Right lung (tissue), 5 donors: ENCODE results near the gene ZNF628. TPM values are rescaled to one million over a fixed set of nuclear protein-coding genes. Genes with fewer than 3 reads are reported as not detected.

Experiments used
- DNase-seq, 2 donors: peaks; one replicate each; pipeline ENCODE4 v3.0.0-alpha.2; 2013
- polyA plus RNA-seq, 5 donors: library from polyadenylated mRNA; unstranded; fragments of 120-200 nt; gene quantifications; one replicate each; pipeline versions ENCODE4 v1.2.1 to v1.2.3, GENCODE V29; 2013; ENCODE audit warnings: inconsistent platforms in 1 of 5, low replicate concordance in 1 of 5; ENCODE audit not compliant: insufficient read length in 5 of 5, insufficient read depth in 1 of 5

The ZNF628 gene
- polyA plus RNA-seq, 5 donors = 2.0 to 7.0 (median 2.2) TPM

- no peak for DNase-seq
Observed at GRCh38 chr19:55482967-55483705, 6.7 kb downstream of the ZNF628 start.

GRCh38 chr19:55483706-55484592 lies 7.5 kb downstream of the ZNF628 start:
- no peak for DNase-seq

GRCh38 chr19:55484593-55485438 lies 8.4 kb downstream of the ZNF628 start, which contains the start of gene NAT14:
NAT14 (plus strand) TSS chr19:55485188; CDS start chr19:55485709, 521 bp downstream.
- DNase-seq = peak; percentile 77 to 80

DNA sequence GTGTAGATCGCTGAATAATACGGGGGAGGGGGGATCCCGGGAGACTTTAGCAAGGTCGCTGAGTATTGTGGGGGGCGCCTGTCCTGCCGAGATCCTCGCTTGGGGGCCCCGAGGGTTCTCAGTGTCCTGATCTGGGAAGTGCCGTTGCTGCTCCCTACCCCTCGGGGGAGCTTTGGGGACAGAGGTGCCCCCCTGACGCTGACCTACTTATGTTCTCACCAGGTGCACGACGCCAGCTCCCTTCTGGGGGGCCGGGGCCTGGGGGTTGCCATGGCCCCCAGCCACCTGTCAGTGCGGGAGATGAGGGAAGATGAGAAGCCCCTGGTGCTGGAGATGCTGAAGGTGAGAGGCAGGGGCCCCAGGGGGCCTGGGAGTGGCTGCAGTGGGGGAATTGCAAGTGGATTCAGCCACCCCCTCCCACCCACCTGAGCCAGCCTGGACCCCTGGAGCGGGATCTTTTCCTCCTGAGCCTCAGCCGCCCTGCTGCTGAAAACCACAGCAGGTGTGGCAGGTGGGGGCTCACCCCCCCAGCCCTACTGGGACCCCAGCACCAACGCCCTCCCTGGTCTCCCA lies 9.1 kb downstream of the ZNF628 start:
- DNase-seq = no peak

DNA sequence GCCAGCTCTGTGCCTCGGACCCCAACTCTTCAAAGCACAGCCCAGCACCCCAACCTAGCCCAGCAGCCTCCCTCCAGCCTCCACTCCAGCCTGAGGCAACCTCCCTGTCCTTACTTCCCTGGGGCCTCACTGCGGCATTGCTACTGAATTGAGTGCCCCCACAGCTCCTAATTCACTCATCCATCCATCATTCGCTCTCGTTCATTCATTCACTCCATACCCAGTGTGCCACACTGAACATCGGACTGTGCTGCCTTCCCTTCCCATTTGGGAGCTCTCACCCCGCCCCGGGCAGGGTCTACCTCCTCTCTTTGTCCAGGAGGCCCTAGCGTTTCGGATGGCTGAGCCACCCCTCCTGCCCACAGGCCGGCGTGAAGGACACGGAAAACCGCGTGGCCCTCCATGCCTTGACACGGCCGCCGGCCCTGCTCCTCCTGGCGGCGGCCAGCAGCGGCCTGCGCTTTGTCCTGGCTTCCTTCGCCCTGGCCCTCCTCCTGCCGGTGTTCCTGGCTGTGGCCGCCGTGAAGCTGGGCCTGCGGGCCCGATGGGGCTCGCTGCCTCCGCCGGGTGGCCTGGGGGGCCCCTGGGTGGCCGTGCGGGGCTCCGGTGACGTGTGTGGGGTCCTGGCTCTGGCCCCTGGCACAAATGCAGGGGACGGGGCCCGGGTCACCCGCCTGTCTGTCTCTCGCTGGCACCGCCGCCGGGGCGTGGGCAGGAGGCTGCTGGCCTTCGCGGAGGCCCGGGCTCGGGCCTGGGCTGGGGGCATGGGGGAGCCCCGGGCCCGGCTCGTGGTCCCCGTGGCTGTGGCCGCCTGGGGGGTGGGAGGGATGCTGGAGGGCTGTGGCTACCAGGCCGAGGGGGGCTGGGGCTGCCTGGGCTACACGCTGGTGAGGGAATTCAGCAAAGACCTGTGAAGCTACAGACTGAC lies 9.9 kb downstream of the ZNF628 start:
- DNase-seq = no peak

GRCh38 chr19:55486971-55487923 lies 10.8 kb downstream of the ZNF628 start:
- peak in 1 of 2 donors; percentile 59 for DNase-seq

- DNase-seq = peak in 1 of 2 donors; percentile 42
Observed at GRCh38 chr19:55487924-55488687, 11.7 kb downstream of the ZNF628 start, which contains the start of gene SSC5D. SSC5D (plus strand) TSS chr19:55488436; CDS start chr19:55488590, 154 bp downstream.

DNA sequence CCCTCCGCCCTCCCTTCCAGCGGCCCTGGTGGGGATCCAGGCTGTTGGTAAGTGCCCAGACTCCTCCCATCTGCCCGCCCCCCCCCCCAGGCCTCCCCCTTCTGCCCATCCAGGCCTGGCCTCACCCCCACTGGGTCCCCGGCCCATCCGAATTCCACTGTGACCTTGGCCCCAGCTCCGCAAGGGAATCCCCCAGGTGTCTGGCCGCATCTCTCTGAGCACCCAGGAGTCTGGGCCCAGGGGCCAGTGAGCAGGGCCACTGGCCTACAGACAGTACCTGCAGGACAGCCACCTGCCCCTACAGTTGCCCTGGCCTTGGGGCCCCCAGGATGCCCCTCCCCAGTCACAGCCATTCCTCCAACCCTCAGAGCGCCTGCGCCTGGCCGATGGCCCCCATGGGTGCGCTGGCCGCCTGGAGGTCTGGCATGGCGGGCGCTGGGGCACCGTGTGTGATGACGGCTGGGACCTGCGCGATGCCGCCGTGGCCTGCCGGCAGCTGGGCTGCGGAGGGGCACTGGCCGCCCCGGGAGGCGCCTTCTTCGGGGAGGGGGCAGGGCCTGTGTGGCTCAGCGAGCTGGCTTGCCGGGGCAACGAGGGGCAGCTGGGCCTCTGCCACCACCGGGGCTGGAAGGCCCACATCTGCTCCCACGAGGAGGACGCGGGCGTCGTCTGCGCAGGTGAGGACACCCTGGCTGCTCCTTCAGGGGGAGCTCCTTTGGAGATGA lies 12.7 kb downstream of the ZNF628 start:
- DNase-seq = no peak

DNA sequence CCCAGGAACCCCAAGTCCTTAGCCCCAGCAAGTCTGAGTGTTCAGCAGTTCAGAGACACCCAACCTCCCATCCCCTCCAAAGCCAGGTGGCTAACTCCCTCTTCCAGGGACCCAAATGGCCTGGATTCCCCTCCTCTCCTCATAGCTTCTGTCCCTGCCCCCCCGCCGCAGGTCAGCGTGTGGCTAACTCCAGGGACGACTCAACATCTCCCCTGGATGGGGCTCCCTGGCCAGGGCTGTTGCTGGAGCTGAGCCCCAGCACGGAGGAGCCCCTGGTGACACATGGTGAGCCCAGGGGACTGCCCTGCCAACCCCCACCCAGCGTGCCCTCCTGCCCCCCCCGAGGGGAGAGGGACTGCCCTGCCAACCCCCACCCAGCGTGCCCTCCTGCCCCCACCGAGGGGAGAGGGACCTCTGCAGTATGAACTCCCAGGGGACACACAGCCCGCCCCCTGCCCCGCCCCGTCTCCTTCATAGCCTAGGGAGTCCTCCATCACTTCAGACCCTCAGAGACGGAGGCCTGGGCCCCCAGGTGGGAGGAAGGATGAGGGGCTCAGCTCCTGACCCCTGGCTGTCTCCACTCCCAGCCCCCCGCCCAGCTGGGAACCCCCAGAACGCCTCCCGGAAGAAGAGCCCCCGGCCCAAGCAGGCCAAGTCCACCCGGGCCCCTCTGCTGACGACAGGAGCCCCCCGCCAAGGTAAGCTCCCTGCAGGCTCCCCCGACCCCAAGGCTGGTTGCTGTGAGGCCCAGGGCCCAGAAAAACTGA lies 13.5 kb downstream of the ZNF628 start:
- DNase-seq = no peak

GRCh38 chr19:55490478-55491432 lies 14.3 kb downstream of the ZNF628 start:
- DNase-seq = no peak

DNA sequence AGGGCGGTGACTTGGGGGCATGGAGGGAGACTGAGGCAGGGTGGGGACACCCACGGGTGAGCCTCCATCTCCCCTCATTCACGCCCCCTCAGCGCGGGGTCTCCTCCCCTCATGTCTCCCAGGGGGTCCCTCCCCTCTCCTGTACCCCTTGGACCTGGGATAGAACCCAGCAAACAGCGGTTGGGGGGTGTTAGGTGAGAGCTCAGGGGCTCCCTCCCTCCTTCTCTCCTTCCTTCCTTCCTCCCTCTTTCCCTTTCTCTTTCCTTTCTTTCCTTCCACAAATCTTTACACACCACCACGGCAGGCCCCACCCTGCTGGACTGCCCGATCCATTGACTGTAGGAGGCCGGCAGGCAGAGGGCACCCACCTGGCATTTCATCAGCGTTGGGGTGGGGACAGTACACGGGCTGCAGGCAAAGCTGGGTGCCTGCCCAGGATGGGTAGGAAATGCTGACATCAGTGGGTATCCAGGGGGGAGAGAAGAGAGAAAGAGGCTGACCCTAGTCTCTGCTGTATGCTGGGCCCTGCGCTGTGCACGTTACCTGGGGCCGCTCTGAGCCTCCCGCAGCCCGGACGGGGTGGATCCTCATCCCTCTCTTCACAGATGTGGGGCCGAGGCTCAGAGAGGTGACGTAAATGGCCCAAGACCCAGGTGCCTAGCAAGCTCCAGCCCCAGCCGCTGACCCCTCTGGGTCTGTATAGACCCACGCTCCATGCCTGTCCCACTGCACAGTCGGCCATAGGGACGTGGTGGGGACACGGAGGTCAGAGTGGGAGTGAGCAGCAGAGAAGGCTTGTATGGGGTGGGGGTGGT lies 15.3 kb downstream of the ZNF628 start:
- DNase-seq = no peak

- DNase-seq = no peak
Observed at GRCh38 chr19:55492362-55492944, 16.0 kb downstream of the ZNF628 start.

DNA sequence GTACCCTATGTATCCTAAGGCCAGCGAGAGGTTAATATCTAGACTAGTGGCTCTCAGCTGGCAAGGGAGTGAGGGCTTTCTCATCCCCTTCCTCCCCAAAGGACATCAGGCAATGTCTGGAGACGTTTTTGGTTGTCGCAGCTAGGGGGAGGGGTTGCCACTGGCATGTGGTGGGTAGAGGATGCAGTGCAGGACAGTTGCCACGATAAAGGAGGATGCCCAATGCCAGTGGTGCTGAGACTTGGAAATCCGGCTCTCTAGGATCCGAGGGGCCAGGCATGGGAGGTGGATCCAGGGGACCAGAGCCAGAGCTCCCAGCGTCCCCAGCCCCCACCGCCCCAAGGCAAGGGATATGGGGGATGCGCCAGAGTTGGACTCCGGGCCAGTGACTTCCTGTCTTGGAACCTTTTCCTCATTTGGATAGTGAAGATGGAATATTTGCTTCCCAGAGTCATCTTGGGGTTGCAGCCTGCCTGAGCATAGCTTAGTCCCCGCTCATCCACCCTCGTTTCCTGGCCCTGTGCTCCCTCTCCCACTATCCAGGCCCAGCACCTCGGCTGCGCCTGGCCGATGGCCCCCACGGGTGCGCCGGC lies 16.7 kb downstream of the ZNF628 start:
- DNase-seq = no peak
